H54 (cell line): ENCODE measurements around the gene IREB2.

ENCODE experiments used
- DNase-seq: peaks from one replicate; pipeline ENCODE4 v3.0.0; 2011; ENCODE audit warnings: low spot score, mixed read lengths; ENCODE audit not compliant: insufficient read length
- FAIRE-seq: peaks from 3 replicates; lab custom pipeline; 2011; peaks lifted over from hg19 to GRCh38; lab: Jason Lieb, UNC
- POLR2A ChIP-seq: IDR thresholded peaks from 2 replicates; pipeline ENCODE4 v1.6.1; 2011; ENCODE audit warnings: low read depth, mild to moderate bottlenecking, low read length

Gene IREB2

DNA sequence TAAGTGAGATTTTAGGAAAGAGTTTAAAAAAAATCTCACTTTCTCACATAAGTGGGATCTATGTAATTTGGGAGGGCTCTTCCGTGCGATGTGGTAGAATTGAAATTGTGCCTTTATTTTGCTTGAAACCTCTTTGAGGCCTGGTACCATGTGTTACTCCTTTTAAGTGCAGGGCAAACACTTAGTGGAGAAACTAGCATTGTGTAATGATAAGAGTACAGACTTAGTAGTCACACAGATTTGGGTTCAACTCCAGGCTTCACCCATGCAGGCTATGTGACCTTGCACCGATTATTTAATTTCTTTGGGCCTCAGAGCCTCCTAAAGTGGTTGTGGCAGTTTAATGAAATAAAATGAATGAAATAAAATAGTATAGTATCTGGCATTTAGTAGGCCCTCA is 104.6 kb downstream of the IREB2 start:
- FAIRE-seq = no peak
- no peak for DNase-seq
- TF ChIP-seq POLR2A = no peak

DNA sequence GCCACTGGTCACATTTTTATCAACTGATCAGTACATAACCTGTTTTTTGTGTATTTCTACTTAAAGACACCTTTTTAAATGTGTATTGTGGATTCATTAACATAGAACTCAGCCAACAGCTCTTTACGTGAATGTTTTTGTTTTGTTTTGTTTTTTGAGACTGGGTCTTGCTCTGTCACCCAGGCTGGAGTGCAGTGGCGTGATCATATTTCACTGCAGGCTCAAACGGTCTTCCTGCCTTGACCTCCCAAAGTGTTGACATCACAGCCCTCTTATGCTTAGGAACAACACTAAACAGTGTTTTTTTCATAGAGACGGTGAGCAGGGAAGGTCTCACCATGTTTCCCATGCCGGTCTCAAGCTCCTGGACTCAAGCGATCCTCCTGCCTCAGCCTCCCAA is 112.2 kb downstream of the IREB2 start:
- no peak for TF ChIP-seq POLR2A
- FAIRE-seq (no peak), DNase-seq (no peak)

DNA sequence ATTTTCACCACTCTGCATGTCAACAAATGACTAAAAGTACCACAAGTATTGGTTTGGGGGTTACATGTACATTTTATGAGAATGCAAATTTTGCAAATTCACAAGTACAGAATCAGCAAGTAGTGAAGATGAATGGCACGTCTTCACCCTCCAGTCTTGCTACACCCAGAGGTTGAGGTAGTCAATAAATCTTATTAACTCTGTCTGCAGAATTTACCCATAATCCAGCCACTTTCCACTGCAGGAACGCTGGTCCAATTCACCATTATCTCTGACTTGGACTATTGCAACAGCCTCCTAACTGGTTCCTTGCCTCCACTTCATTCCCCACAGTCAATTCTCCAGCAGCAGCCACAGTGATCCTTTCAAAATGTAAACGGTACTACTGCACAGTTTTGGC is 112.8 kb downstream of the IREB2 start:
- no peak for FAIRE-seq
- DNase-seq = no peak
- no peak for TF ChIP-seq POLR2A
